ENCODE data around the gene OR13C3.
"Not testable (repeated sequence)": the region's sequence is repeated elsewhere in the genome, so short reads cannot be mapped to it uniquely, and the experiment has no call there.

Gene OR13C3

DNA sequence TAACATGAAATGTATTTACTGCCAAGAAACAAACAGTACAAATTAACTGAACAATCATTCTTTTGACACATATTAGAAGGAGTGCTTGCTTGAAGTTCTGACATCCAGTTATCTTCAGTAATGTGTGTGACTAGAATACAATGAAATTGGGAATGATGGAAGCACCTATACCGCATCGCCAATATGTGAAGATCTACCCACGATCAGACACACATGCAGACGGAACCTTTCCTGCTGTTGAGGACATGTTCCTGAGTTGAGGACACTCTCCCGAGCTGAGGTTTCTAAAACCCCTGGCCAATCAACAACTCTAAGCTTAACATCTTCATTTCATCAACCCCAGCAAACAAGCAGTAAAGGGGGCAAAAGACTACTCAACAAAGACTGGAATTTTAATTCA is at the start of gene OR13C3:
TSS of gene OR13C3 (minus strand) at position 101 of the 400 bp plus-strand sequence. CDS start 133 bp downstream, outside the sequence.
- no peak for DNase-seq (ENCODE audit: low read depth)

DNA sequence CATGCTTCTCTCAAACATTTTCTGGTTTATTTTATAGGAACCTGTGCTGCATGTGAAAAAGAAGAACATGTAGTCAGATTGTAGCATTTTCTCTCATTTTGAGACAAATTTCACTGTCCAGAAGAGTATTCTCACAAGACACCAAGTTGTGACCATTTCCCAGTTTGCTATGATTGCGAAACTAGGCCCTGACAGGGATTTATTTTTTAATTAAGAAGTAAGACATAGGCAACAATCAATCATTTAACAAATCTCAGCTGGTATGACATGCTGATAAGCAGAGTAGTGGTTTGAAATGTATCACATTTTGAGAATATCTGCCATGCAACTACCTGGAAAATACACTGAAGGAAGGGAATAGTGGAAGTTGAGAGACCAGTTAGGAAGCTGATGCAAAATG is 43.9 kb upstream of the OR13C3 start:
- no peak for DNase-seq (ENCODE audit: low read depth)

DNA sequence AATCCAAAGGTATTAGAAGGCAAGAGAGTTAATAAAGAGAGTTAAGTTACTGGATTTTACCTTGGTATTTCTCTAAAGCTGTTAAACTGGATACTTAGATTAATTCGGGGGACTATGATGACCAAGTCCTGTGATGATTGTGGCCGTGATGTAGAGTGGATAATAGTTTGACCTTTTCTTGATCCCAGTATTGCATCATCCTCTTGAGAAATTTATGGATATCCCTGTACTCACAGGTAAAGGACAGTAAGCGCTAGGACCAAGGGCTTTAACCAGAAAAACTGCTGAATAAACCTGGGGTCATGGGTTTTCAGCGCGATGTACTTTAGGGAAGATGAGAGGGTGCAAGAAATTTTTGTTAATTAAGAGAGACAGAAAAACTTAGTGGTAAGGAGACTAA is 40.6 kb upstream of the OR13C3 start:
- no peak for DNase-seq (ENCODE audit: low read depth)

DNA sequence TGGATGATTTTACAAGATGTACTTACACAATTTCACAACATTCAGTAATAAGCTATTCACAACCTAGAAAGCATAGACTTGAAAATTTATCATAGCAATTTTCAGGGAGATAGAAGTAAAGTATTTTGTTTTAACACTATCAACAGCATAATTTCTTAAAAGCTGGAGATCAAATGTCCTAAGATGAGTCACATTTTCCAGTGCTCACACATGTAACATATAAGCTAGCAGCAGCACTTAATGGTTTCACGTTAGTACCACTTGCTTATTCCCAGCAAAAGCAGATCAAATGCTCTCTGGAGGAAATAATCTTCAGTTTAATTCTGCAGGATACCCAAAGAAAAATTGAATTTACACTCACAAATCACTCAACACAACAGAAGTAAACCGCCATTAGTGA is 38.8 kb upstream of the OR13C3 start:
- DNase-seq (ENCODE audit: low read depth): no peak

DNA sequence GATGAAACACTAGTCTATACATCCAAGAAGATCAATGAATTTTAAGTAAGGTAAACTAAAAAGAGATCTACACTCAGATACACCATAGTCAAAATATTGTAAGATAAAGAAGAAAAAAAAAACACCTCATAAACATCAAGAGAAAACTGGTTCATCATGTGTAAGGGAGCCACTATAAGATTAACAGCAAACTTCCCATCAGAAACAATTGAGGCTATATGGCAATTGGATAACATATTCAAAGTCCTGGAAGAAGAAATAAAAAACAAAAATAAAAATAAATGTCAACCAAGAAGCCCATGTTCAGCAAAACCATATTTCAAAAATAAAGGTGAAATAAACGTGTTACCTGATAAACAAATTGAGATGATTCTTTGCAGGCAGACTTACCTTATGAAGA is 36.0 kb upstream of the OR13C3 start:
- DNase-seq (ENCODE audit: low read depth): no peak

DNA sequence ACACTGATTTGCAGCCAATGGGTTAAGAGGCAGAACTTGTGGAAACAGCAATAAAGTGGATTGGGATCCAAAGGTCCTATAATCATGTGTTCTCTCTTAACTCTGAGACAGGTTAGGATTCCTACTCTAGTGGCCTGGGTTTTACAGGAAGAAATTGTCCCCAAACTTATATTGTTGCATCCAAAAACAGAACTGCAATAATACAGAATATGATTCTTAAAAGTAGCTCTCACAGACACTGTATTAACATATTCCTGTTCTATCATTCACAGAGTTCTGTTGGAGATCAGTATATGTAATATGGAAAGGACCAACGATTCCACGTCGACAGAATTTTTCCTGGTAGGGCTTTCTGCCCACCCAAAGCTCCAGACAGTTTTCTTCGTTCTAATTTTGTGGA is 32.2 kb upstream of the OR13C3 start, which contains the start of gene OR13C8:
TSS of gene OR13C8 (plus strand) at position 301 of the 400 bp plus-strand sequence. CDS start at position 301, 0 bp downstream.
- no peak for DNase-seq (ENCODE audit: low read depth)

DNA sequence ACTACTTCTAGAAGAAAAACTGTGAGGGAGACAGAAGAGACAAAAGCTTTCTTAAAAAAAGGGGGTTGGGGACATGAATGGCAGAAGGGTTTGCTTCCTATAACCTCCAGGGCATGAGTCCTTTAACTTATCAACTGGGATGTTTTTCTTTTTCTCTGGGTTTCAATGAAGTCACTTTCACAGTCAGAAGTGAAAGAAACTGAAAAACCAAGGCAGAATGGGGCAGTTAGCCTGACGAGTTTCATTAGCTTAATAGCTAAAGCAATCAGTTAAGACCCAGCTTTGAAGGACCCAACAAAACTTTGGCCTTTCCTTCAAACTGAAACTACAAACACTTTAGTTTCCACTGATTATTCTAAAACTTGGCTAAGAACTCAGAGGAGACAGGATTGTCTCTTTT is 27.7 kb upstream of the OR13C3 start:
- DNase-seq (ENCODE audit: low read depth): no peak

DNA sequence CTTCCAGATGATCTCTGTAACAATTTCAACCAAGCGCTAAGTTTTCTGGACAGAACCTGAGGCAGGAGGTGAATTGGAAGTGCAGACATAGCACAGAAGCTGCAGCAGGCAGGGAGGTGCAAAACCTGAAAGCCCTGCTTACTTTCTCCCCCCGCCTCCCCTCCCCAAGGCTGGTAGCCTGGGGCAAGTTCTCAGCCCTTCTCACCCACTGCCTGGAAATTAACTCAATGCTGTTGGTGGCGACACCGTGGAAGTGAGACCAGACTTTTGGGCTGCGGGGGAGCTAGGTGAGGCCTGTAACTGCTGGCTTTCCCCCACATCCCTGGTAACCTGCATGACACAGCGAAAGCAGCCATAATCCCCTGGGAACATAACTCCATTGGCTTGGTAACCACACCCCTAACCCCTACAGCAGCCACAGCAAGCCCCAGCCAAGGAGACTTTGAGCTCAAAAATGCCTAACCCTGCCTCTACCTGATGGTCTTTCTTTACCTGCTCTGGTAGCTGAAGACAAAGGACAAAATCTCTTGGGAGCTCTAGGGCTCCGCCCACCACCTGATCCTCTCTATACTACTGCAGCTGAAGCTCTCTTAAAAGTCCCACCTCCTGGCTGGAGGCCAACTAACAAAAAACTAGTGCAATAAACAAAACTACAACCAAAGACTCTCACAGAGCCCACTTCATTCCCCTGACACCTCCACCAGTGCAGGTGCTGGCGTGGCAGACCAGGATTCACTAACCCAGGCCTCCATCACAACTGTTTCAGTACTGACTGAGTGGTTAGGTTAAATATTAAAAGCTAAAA is 20.4 kb upstream of the OR13C3 start:
- no peak for DNase-seq (ENCODE audit: low read depth)

DNA sequence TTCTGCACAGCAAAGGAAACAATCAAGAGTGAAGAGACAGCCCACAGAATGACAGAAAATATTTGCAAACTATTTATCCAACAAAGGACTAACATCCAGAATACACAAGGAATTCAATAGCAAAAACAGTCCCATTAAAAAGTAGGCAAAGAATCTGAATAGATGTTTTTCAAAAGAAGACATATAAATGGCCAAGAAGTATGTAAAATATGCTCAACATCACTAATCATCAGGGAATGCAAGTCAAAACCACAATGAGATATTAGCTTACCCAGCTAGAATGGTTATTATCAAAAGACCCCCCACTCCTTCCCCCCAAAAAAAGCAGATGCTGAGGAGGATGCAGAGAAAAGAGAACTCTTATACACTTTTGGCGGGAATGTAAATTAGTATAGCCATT is 18.9 kb upstream of the OR13C3 start:
- no peak for DNase-seq (ENCODE audit: low read depth)

DNA sequence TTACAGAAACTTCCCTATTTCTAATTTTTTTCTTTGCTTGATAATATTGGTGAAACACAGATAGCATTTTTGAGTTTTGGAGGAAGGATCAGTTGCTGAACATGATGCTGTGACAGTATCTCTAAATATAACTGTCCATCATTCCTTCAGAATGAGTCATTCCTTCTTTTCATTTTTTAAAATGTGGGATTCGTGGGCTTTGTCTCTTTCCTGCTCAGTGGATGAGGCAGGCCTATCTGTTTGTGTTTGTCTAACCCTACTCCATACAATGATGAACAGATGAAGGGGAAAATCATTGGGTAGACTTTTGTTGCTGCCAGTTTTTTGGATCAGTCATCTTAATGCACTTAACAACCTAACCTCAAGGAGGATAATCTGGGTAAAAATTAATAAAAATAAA is 16.6 kb upstream of the OR13C3 start:
- no peak for DNase-seq (ENCODE audit: low read depth)

DNA sequence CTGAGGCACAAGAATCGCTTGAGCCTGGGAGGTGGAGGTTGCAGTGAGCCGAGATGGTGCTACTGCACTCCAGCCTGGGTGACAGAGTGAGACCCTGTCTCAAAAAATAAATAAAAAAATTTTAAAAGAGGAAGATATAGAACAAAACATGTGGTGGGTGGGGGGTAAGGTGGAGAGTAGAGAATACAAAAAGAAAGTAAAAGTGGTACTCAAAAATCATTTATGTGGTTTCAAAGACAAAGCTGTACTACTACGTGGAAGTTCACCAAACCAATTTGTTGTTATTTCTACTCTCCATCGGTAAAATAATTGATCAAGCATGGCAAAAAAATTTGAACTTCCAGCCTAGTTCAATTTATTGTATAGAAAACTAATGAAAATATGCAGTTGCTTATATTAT is 8.0 kb upstream of the OR13C3 start:
- DNase-seq (ENCODE audit: low read depth): no peak

DNA sequence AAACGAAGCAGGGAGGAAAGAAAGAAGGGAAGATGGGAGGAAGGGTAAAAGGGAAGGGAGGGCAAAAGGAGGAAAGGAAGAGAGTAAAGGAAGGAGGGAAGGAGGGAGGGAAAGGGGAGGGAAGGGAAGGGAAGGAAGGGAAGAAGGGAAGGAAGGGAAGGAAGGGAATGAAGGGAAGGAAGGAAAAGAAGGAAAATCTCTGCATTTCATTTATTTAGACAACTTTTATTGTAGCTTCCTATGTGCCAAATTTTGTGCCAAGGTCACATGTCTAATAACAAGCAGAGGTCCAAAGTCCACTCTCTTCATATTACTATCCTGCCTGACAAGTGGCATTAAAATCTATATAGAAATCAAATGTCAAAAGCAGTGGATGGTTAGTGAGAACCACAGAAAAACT is 2.6 kb upstream of the OR13C3 start:
- no peak for DNase-seq (ENCODE audit: low read depth)

DNA sequence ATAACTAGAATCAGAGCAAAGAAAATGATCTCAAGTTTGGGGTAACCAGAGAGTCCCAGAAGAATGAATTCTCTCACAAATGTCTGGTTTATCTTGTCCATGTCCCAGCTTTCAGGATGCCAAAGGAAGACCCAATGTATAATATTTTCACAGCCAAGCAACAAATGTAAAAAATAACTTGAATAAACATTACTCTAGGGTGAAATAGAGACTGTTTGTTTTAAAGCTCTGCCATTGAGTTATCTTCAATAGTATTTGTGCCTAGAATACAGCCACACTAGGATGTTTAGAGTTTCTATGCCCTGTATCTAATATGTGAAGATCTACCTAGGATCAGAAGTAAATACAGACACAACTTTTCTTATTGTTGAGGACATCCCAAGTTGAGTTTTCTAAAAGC is 9.5 kb downstream of the OR13C3 start, which contains the start of gene OR13C4:
TSS of gene OR13C4 (minus strand) at position 101 of the 400 bp plus-strand sequence. CDS start at position 101, 0 bp downstream.
- DNase-seq (ENCODE audit: low read depth): no peak

DNA sequence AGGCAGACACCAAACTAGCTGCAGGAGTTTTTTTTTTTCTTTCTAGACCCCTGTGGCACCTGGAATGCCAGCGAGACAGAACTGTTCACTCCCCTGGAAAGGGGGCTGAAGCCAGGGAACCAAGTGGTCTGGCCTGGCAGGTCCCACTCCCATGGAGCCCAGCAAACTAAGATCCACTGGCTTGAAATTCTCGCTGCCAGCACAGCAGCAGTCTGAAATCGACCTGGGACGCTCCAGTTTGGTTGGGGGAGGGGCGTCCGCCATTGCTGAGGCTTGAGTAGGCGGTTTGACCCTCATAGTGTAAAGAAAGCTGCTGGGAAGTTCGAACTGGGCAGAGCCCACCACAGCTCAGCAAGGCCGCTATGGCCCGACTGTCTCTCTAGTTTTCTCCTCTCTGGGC is 16.4 kb downstream of the OR13C3 start:
- DNase-seq (ENCODE audit: low read depth): not testable (repeated sequence)

DNA sequence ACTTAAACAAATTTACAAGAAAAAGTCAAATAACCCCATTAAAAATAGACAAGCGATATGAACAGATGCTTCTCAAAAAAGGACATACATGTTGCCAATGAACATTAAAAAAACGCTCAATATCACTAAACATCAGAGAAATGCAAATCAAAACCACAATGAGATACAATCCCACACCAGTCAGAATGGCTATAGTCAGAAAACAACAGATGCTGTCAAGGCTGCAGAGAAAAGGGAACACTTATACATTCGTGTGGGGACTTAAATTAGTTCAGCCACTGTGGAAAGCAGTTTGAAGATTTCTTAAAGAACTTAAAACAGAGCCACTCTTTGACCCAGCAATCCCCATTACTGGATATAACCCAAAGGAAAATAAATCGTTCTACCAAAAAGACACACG is 21.8 kb downstream of the OR13C3 start:
- DNase-seq (ENCODE audit: low read depth): no peak

DNA sequence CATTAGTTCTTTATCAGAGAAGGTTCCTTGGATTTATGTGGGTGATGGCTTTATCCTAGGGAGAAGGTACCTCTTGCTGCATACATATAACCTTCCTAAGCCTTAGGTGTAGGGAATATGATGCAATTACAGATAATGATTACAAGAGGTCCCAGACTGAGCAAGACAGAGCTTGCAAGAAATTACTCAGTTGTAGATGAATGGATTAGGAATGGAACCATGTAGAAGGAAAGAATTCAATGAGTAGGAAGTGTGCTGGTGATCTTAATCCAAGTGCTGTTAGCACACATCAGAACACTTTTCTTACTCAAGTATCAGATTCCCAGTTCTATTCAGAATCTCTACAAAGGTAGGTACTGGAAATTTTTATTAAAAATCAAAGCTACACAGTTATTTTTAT is 30.1 kb downstream of the OR13C3 start:
- DNase-seq (ENCODE audit: low read depth): no peak

DNA sequence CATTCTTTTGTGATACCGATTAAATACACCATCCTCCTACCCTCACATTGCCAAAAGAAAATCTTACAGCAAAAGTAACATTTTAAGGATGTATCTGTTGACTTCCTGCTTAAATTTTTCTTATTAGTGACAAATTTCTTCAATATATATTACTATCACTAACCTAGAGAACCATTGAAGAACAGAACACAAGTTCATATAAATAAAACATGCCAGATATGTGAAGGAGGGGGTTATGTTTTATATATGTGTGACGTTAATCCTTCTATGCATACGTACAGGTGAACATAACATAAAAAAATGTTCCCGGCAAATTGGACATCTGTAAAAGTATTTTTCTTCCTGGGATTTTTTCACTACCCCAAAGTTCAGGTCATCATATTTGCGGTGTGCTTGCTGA is 32.7 kb downstream of the OR13C3 start, which contains the start of gene OR13F1:
TSS of gene OR13F1 (plus strand) at position 301 of the 400 bp plus-strand sequence. CDS start at position 301, 0 bp downstream.
- DNase-seq (ENCODE audit: low read depth): no peak

DNA sequence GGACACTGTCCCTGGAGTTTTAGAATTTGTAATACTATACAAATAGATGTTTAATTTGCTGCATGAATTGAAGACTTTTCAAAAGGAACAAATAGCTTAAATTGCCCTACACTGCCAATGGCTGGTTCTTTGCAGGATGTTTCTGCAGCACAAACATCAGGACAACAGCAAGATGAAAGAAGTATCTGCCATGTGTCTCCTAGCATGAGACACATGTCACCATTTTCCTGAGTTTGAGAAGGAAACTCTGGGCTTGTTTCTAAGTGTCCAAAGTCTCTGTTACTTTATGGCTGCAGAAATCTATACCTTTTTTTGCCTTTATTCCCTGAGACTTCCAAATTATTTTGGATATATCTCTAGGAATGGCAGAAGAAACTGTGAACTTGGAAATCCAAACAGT is 33.2 kb downstream of the OR13C3 start:
- DNase-seq (ENCODE audit: low read depth): no peak

DNA sequence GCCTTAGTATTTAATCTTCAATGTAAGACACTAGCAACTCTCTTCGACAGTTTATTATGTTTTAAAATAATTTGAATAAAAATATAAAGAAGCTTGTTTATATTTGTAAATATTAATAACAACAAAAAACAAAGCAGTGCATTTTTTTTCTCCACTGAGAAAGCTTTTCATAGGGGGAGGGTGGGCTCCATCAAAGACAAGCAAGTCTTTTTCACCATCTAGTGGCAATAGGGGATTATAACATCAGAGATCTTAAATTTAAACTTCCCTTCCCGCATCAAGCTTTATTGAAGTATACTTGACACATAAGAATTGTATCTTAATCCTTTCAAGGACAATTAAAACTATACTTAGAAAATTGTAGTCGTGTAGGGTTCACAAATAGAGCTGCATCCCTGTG is 41.8 kb downstream of the OR13C3 start:
- DNase-seq (ENCODE audit: low read depth): no peak
